OCI-LY1 (cell line): ENCODE data around the gene KLHL36.

ENCODE experiments used
- CTCF ChIP-seq: fragments of 200-600 bp; sonication (generic), shearing (Covaris generic); IDR thresholded peaks from 2 replicates; pipeline ENCODE4 v1.5.1; 2017; ENCODE audit warnings: mild to moderate bottlenecking, antibody characterized with exemption, low read length, moderate library complexity, mixed read lengths
- EZH2 ChIP-seq: fragments of 200-600 bp; sonication (generic), shearing (Covaris generic); IDR thresholded peaks from 2 replicates; pipeline ENCODE4 v1.8.0; 2017; ENCODE audit warnings: borderline replicate concordance, mixed run types, mild to moderate bottlenecking, antibody characterized with exemption, low read length, moderate library complexity, mixed read lengths

GRCh38 chr16:84604477-84605013 is 43.8 kb upstream of the KLHL36 start:
- no peak for TF ChIP-seq CTCF
- no peak for TF ChIP-seq EZH2
